ENCODE data around the gene ESYT3. TPM values are rescaled to one million over a fixed set of nuclear protein-coding genes. Genes with fewer than 3 reads are reported as not detected.

The ESYT3 gene
- total RNA-seq, 1 donor from 2014 or later = 1.8 TPM

Other genes with a start within 250 kb of the ESYT3 start
- 57.4 and 71.3 TPM in 2 replicates for gene ARMC8, start 247.3 kb upstream of the ESYT3 start, total RNA-seq
- gene NME9, start 104.8 kb upstream of the ESYT3 start, total RNA-seq = 2.3 and 2.4 TPM in 2 replicates
- 25.1 and 27.7 TPM in 2 replicates for gene MRAS, start 86.0 kb upstream of the ESYT3 start, total RNA-seq
- 55.7 and 61.9 TPM in 2 replicates for gene CEP70, start 159.6 kb downstream of the ESYT3 start, total RNA-seq
- 24.1 and 24.6 TPM in 2 replicates for gene FAIM, start 174.2 kb downstream of the ESYT3 start, total RNA-seq